Measurements from ENCODE around the gene ACOXL. TPM values are rescaled to one million over a fixed set of nuclear protein-coding genes. Genes with fewer than 3 reads are reported as not detected.
A peak's percentile ranks its signal among the peaks of the same experiment; 100 is the strongest.
"Not testable (repeated sequence)": the region's sequence is repeated elsewhere in the genome, so short reads cannot be mapped to it uniquely, and the experiment has no call there.

Gene ACOXL
- polyA plus RNA-seq, 4 donors = 0.45 to 0.93 (median 0.73) TPM

- DNase-seq (ENCODE audit: low read depth in 4 of 4, low spot score in 3 of 4) = no peak
Measured at GRCh38 chr2:111030260-111030891, 298.0 kb downstream of the ACOXL start.

DNA sequence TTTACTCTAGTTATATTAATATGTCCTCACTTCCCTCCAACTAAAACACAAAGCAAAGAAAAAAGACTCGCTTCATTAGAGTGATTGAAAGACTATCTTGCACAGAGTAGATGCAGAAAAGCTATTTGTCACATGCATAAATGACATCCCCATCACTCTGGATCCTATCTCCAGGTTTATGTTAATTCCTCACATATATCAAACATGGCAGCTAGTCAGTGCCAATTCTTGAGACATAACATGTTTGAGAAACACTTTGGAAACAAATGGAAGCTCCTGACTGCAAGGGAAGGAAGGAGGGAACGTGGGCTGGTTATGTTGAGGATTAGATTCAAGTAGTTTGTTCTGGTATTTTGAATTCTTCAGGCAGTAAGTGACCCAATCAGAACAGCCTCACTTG lies 298.6 kb downstream of the ACOXL start:
- no peak for DNase-seq (ENCODE audit: low read depth in 4 of 4, low spot score in 3 of 4)

GRCh38 chr2:111031546-111032478 lies 299.4 kb downstream of the ACOXL start:
- DNase-seq (ENCODE audit: low read depth in 4 of 4, low spot score in 3 of 4) = no peak

- peak in 1 of 4 donors; percentile 36 for DNase-seq (ENCODE audit: low read depth in 4 of 4, low spot score in 3 of 4)
Measured at GRCh38 chr2:111032721-111033429, 300.5 kb downstream of the ACOXL start.

DNA sequence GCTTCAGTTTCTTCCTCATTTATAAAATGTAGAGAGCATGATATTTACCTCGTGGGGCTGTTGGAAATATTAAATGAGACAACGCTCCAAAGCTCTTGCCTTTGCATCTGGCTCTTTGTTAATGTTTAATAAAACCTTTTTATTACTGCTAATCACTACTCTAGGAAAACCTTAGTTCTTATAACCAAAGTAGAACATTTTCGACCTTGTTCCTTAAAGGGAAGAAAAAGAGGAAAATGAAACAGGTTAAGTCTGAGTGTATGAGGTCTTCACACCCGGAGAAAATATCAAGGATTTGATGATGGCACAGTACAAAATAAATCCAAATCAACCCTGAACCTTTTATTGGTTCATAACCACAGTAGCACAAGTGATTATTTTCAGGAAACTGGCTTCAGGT lies 301.8 kb downstream of the ACOXL start:
- DNase-seq (ENCODE audit: low read depth in 4 of 4, low spot score in 3 of 4) = no peak

DNA sequence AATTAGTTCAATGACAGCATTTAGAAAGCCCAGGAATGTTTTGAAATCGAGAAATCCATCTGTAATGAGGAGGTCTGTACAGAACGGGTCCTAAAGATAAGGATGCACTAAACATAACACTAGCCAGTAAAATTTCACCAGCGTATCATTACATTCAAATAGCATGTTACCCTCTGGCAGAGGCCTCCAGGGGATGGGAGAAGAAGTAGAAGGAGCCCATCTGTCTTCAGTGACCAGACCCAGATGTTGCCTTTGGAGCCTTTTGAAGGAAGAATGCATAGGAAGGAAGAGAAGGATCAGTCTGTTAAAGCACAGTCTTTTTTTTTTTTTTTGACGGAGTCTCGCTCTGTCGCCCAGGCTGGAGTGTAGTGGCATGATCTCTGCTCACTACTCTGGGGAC lies 302.2 kb downstream of the ACOXL start:
- DNase-seq (ENCODE audit: low read depth in 4 of 4, low spot score in 3 of 4) = no peak

GRCh38 chr2:111035830-111036441 lies 303.6 kb downstream of the ACOXL start:
- no peak for DNase-seq (ENCODE audit: low read depth in 4 of 4, low spot score in 3 of 4)

GRCh38 chr2:111037128-111037527 lies 304.8 kb downstream of the ACOXL start:
- DNase-seq (ENCODE audit: low read depth in 4 of 4, low spot score in 3 of 4) = no peak

GRCh38 chr2:111039628-111040383 lies 307.4 kb downstream of the ACOXL start:
- DNase-seq (ENCODE audit: low read depth in 4 of 4, low spot score in 3 of 4) = no peak

DNA sequence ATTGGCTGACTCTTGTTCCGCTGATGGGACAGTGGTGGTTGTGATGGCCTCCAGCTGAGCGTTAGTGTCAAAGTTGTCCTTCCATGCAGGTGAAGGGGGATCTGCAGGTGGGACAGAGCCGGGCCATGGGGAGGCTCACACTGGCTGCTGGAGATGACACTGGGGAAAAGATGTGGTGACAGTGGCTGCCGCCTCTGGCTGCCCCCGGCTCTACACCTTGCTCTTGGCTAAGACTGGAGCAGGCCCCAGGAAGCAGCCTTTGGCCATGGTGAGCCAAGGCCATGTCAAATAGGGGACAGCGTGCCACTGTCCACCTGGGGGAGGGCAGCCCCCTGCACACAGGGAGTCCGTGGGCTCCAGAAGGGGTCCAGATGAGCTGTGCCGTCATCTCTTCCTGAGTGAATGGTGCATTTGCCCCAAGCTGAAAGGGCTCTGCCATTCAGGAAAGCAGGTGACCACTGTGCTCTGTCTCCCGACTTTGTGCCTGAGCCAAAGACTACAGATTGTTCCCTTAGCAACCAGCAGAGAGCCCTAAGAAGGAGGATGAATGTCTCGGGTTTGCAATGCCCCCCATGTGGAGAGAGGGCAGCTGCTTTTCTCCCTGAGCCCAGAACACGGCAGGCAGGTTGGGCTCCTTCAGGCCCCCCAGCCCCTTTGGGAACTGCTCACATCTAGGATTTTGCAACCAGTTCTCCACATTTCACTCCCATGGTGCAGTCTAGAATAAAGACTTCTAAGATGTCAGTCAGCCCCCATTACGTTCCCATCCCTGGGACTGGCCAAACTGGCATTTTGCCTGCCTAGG lies 309.2 kb downstream of the ACOXL start:
- no peak for DNase-seq (ENCODE audit: low read depth in 4 of 4, low spot score in 3 of 4)

DNA sequence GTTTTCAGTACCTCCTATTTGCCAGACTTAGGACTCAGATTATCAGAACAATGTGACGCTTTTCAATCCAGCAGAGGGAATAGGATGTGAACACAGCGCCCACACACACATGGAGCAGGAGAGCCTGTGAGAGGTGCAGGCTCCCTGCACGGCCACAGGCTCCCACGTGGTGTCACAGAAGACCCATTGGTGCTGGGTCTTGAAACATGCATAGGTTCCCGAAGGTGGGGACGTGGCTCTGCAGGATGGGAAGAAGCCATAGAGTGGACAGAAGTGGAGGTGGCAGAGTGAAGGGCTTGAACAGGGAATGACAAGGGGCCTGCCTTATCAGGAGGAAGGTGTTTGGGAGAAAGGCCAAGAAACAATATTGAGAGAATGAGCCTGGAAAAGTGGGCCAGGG lies 309.9 kb downstream of the ACOXL start:
- DNase-seq (ENCODE audit: low read depth in 4 of 4, low spot score in 3 of 4) = no peak

DNA sequence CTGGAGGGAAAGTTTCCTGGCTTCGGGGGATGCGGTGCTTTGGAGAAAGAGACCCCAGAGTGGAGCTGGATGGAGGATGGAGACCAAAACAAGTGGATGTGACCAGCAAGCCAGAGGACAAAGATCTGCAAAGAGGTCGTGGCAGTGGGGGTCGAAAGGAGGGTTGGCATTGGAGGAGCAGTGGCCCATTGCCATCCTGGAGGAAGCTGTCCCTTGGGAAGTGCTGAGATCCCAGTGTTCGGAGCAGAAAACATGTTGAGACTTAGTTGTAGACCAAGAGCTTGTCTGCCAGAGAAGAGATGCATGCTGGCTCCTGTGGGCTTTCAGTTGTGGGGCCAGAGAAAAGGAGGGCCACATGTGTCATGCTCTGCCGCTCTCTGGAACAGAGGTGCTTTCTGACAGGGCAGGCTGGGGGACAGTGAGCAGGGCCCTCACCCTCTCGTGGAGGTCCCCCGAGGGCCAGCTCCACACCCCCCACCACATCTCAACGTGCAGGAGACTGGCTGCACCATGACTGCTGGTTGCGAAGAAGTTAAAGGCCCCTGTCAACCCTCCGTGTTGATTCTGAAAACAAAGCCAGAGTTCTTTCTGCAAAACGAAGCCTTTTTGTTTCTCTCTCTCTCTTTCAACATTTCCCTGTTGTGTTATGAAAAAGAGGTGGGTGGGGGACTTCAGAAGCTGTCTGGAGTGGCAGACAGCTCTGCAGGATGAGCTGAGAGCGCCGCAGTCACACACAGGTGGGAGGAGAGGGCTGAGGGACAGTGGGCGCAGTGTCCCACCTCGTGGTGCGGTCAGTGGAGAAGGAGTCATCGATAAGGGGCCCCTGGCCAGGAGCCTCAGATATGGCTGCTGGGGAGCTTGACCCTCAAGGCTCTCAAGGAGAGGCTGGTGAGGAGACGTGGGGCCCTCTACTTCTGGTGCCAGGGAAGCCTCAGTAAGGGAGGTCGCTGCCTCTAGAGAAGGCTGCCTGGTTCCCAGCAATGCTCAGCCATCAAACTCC lies 310.7 kb downstream of the ACOXL start:
- DNase-seq (ENCODE audit: low read depth in 4 of 4, low spot score in 3 of 4) = no peak

DNA sequence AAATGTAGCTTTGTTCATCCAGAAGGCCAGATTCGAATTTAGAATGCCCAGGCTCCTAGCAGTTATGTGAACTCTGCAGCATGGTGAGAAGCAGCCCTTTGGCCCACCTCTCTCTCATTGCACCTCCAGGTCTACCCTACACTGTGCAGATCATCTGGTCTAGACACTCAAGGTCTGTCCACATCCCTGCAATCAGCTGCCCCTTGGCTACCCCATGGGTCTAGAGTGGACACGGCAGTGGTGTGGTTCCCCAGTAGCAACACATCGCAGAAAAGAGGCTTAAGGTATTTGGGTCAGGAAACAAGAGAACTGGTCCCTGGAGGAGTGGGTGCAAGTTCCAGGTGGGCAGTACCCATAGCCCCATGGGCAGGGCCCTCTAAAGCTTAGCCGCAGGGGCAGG lies 311.7 kb downstream of the ACOXL start:
- DNase-seq (ENCODE audit: low read depth in 4 of 4, low spot score in 3 of 4) = no peak

DNA sequence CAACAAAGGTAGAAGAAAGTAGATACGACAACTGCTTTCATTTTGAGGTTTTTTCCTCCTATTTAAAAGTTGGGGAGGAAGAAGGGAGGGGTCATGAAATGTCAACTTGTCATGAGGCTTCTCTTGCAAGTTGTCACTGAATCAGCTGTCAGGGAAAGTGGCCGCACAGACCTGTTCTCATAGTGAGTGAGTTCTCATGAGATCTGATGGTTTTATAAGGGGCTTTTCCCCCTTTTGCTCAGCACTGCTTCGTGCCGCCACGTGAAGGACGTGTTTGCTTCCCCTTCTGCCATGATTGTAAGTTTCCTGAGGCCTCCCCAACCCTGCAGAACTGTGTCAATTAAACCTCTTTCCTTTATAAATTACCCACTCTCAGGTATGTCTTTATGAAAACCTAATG lies 312.9 kb downstream of the ACOXL start:
- not testable (repeated sequence) for DNase-seq (ENCODE audit: low read depth in 4 of 4, low spot score in 3 of 4)

GRCh38 chr2:111045771-111046444 lies 313.5 kb downstream of the ACOXL start:
- DNase-seq (ENCODE audit: low read depth in 4 of 4, low spot score in 3 of 4) = no peak

DNA sequence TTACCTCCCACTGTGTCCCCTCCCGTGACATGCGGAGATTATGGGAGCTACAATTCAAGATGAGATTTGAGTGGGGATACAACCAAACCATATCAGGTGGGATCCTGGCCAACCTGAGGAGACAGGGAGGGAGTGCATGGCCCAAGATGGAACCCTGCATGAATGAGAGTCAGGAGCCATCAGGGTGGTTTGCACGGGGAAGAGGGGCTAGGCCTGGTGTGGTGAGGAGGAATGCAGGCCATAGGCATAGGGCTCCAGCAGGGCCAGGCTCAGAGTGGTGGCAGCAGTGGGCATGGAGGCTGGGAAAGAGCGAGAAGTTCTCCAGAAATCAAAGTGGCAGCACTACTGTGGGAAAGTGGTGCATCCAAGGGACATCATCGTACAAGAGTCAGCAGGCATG lies 314.3 kb downstream of the ACOXL start:
- DNase-seq (ENCODE audit: low read depth in 4 of 4, low spot score in 3 of 4) = no peak
